Suppressor macrophage treated with lipopolysaccharide for 4 hours (primary cell): ENCODE measurements around the gene SUPT6H.
"Not testable (repeated sequence)": the region's sequence is repeated elsewhere in the genome, so short reads cannot be mapped to it uniquely, and the experiment has no call there.

Experiments used
- DNase-seq: peaks from one replicate; pipeline ENCODE4 v3.0.0-alpha.2; 2020

SUPT6H gene

DNA sequence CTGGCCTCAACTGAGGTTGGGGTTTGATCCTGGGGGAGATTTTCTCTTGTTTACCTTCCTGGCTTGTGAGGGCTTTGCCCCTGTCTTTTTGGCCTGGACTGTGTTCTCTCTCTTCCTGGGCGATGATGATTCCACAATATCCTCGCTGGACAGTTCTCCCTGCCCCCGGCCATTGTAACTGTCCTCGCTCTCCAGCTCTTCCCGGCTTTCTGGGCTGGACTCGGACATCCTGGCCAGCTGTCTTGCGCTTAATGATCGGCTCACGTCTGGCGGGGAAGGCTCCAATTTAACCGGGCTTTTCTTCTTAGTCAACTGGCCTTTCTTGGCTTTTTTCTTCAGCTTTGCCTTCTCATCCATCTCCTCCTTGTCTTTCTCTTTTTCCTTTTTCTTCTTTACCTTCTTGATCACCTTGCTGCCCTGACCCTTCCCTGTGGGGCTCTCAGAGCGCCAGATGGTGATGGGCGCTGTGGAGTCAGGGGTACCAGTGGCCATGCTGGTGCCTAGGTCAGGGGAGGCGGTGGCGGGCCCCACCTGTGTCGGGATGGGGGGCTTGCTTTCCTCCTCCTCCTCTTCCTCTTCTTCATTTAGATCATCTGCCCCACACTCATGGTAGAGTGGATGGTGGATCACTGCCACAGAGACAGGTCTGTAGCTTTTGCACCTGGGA is 41.7 kb downstream of the SUPT6H start:
- no peak for DNase-seq

DNA sequence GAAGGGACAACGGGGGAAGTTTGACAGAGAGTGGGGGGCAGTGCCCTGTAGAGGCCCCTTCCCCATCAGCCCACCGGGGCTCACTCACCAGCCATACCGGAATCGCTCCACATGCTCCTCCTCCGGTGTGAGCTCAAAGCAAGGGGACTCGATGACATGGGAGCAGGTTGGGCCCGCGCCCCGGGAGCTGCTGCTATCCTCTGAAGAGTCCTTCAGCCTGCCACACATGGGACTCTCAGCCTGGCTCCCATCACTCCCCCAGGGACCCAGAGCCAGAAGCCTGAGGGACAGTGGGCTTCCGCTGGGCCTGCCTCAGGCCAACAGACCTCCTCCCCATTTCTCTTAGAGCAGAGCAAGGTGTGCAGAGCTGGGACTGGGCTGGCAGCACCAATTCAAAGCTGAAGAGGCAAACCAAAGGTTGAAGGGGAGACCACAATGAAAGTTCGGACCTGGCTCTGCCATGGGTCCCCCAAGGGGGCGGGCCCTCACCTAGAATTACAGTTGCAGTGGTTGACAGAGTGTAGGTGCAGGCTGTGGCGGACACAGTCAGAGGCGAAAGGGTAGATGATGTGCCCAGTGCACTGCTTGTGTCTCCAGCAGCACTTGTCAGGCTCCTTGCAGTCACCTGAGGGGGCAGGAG is 42.3 kb downstream of the SUPT6H start:
- no peak for DNase-seq

DNA sequence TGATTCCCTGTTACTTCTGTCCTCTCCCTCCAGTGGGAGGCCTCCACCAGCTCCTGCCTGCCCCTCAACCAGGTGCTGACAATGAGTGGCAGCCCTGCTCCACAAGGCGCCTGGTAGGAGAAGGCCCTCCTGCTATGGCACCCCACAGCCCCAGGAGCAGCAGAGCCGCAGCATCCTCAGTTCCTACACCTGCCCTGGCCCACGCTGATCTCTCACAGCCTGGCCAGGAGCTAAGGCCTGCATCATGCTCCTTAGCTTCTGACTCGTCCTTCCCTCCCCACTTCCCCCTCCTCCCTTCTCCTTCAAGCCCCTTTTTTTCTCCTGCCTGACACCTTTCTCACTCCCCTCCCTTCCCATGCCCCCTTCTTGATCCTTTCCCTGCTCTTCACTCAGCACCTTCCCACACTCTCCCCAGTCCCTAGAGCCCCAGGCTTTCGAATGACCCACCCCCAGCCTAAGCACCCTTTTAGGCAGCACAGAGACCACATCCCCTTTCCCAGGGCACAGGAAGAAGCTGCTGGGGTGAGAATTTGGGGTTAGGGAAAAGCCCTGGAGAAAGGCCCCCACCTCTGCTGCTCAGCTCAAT is 43.2 kb downstream of the SUPT6H start:
- no peak for DNase-seq

DNA sequence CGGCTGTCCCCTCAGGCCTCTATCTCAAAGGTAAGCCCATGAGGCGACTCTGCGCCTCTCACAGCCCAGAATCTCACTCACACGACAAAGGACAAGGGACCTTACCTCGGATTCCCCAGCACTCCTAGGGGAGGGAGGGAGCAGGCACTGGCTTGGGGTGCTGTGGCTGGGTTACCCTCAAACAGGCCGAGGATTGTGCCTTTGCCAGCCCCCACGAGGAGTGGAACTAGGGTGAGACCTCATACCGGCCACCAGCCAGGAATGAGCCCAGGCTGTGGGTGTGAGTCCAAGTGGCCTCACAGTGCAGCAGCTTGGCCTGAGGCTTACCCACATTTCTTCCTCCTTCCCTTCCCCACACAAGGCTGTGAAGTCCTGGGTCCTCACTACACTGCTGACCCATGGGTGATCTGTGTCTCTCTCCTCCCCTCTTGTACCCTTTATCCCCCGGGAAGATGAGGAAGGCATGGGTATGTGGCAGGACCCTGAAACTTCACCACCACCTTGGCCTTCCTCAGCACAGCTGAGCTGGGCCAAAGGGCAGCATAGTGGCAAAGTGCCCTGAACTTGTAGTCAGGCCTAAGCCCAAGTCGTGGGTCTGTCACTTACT is 43.8 kb downstream of the SUPT6H start:
- DNase-seq: no peak

DNA sequence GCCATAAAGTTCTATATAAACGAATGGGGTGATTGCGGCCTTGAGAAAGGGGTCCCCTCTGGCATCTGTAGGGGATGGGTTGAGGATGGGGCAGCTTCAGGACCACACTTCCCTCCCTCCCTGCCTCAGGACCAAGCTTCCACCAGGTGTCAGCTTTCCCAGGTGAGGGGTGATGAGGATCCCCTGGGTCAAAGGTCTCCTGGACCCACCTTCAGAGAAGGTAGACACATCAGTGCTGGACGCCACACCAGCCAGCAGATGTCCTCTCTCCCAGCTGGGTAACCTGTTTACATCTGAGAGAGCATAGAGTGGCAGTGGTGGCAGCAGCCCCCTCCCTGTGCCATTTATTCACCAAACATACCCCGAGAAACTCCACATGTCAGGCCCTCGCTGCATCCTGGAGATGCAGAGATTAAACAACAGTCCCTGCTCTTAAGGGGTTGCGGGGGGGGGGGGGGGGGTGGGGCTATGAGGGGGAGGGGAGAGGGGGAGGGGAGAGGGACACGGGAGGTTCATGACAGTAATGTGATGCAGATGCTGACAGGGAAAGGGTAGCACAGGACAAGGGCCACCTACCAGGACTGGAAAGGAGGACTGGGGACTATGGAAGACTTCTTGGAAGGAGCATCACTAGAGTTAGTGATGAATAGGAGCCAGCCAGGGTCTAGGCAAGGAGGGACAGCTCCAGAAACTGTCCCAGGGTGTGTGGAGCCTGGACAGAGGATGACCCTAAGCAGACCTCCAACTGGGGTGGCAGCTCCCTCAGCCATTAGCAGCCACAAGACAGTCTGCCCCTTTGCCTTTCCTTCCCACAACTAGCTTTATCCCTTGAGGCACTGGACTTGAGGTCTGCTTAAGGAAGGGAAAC is 44.7 kb downstream of the SUPT6H start:
- DNase-seq: no peak

DNA sequence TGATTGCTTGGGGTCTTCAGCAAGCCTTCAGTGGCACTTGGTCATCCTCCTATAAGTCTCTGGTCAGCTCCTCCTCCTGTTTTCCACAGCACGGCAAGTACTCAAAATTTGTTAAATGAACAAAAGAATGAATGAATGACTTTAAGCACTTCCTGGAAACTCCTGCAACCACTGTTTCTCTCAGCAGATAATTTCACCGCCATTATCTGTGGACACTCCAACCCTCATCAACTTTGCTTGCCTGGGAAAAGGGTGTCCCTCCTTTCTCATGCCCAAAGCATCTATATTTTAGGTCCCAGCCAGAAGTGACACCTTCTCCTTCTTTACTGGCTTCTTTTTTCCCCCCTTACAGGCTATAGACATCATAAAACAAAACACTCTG is 45.3 kb downstream of the SUPT6H start:
- DNase-seq: no peak

DNA sequence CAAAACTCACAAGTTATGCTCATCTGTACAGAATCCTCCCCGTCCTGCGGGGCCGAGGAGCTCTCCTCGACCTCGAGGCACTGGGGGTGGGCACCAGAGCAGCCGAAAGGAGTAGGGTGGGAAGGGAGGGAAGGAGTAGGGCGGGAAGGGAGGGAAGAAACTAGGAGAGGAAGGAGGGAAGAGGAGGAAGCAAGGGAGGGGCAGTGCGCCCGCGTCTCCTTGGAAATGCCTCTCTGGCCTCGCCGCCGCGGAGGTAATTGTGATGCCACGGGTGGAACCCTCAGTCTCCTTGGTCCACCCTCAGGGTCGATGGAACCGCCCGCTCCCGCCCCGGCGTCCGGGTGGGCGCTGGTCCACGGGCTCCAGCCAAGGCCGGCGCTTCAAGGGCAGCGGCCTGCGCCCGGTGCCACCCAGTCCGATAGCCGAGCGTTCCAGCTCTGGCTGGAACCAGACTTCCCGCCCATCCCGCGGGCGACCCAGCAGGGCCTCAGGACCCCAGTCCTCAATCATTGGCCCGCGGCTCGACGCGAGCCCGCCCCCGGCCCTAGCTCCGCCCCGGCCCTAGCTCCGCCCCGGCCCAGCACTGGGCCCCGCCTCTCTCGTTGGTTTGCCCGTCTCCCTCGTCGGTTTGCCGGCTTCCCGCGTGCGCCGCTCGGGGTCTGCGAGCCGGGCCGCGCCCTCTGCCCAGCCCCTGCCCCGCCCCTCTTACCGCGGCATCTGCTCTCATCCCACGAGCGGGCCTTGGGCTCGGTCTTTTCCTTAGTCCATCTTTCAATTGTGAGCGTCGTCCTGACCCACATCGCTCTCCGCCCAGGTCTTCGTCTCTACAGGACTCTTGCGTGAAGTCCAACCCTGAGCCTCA is 49.1 kb downstream of the SUPT6H start:
- DNase-seq: peak; percentile 89

DNA sequence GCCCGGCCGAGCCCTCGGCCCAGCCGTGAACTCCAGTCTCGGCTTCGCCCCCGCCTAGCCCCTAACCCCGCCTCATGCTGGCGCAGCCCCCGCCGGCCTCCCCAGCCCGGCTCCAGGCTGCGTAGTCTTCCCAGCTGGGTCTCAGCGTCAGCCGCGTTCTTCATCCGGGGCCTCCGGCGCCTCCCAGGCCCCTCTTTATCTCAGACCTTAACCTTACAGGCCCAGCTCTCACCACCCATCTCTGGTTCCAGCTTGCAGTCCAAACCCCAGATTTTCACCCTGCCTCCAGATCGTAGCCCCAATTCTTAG is 49.7 kb downstream of the SUPT6H start, which contains the start of gene PROCA1:
TSS of gene PROCA1 (minus strand) at position 166 of the 309 bp plus-strand sequence. CDS start 228 bp downstream, outside the sequence.
- DNase-seq: no peak

DNA sequence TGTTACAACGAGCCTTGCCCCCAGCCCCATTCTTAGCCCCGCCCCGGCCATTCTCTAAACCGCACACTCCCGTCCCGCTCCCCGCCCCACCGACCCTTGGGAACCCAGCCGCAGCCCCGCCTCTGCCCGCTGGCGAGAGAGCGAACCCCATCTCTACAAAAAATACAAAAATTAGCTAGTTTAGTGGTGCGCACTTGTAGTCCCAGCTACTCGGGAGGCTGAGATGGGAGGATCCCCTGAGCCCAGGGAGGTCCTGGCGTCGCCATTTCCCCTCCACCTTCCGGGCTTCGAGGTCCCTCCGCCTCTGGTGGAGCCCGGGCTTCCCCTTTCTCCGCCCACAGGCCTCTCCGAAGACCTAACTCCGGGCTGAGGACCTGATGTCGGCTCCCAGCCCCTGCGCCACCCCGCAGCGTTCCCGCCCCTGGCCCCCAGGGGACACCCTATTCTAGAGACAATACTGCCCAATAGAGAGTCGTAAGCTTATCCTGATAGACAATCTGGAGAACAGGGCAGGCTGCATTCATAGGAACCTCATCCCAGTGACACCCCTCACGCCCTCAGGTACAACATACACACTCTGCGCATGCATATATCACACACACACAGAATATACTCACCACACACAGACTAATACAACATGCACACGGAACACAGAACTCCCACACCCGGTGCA is 50.2 kb downstream of the SUPT6H start:
- peak; percentile 78 for DNase-seq

DNA sequence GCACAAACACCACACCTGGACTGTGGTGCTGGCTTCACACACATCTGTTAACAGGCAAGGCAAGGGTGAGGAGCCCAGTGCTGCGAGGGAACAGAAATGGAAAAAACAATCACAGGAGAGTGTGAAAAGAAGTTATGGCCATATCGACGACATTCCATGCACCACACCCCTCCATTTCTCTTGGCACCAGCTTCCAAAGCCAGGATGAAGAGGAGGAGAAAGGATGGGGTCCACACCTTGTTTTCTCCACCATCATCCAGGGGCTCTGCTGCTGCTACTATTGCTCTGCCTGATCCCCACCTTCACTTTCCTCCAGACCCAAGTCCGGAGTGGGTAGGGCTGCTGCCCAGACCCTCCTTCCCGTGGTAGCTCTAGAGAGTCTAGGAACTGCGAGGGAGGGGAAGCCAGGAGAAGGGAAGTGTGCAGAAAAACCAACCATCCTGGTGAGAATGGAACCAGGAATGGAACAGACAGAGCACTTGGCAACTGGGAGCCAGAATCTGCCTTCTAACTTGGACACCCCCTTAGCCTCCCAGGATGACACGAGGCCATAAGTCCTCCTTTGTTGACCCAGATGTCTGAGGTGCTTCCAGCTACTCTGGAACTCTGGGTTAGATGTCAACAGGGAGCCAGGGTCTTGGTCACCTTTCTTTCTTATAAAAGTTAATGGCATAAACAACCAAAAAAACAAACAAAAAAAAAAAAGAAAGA is 50.9 kb downstream of the SUPT6H start:
- DNase-seq: no peak

DNA sequence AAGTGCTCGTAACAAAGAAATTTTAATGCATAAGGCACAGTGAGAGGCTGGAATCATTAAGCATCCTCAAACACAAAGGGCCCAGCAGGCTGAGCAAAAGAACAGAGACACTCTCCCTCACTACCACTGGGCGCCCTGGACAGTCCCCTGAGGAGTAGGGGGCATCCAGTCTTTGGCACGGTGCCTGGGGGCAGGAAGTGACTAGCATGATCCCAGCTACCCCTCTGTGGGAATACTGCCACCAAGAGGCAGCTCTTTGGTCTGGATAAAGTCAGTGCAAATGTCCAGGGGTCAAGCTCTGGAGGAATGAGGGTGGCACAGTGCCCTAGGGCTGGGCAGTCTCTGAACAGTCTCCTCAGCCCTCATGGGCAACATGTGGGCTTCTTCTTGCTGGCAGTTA is 52.3 kb downstream of the SUPT6H start:
- no peak for DNase-seq

DNA sequence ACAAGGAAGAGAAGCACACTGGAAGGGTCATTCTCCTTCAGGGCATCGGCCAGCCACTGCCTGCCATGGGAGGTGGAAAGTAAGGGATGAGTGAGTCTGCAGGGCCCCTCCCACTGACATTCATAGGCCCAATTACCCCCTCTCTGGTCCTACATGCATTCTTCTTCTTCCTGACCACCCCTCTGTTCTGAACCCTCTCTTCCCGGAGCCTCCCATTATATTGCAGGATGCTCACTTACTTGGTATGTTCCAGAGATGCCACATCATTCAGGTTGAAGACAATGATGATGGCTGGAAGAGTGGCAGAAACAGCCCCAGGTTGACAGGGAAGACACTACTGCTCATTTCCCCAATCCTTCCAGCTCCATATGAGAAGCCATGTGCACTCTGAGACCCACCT is 53.2 kb downstream of the SUPT6H start:
- no peak for DNase-seq

DNA sequence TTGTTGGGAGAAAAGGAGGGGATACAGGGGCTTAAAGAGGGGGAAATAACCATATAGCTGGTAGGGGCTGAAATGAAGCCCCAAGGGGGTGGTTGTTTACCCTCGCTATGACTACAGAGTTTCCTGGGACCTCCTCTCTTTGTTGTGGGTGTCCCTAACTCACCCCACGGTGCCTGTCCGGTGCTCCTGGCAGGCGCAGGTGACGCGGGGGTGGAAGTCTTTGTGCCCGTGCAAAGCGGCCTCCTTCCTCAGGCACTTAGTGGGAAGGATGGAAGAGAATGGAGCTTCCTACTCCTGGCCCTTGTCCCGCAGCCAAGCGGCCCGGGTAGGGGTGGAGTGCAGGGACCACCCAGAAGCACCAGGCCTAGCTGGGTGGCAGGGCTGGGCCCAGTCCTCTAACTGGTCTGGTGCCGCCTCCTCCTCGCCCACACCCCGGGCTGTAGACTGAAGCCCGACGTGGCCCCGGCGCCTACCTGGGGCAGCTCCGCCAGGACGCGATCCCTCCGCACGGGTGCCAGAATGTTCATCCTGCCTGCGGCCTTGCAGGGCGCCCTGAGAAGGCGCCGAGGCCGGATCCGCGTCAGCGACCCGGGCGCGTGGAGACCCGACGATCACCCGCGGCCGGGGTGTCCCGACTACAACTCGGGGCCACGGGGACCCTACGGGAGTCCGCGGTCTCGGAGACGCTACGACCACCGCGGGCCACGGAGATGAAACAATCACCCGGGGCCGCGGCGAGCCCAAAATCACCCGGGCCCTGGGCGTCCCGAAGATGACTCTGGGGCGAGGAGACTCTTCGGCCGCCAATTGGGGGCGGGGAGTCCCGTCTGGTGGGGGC is 55.0 kb downstream of the SUPT6H start:
- peak; percentile 13 for DNase-seq

DNA sequence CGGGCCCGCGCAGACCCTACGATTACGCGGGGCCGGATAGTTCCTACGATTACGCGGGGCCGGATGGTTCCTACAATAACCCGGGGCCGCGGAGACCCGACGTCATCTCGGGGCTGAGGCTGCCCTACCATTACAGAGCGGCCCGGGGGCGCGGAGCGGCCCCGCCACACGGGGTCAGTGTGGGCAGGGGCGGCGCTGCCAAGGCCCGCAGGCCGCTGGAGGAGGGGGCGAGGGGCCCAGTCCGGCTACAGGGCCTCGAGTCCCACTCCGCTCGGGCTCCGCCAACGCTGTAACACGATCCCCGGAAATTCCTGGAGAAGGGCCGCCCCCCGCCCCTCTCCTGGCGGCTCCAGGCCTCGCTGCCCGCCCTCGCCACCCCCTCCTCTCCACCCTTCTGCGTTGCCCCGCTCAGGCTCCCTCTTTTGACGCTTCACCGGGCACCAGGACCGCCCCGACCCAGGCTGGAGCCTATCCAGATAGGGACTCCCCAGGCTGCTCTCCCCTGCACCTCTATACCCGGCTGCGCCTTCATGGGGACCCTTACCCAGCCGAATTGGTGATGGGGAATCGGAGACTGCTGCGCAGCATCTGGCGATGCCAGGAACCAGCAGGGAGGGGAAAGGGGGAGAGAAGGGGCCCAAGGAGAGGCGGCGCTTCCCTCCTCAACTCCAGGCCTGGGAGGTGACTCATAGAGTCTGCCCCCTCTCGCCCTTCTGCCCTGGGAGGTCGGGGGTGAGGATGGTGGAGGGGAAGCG is 55.8 kb downstream of the SUPT6H start, which contains the start of gene RAB34:
TSS of gene RAB34 (minus strand) at position 291 of the 755 bp plus-strand sequence. CDS start 602 bp downstream, outside the sequence.
- peak; percentile 46 for DNase-seq

DNA sequence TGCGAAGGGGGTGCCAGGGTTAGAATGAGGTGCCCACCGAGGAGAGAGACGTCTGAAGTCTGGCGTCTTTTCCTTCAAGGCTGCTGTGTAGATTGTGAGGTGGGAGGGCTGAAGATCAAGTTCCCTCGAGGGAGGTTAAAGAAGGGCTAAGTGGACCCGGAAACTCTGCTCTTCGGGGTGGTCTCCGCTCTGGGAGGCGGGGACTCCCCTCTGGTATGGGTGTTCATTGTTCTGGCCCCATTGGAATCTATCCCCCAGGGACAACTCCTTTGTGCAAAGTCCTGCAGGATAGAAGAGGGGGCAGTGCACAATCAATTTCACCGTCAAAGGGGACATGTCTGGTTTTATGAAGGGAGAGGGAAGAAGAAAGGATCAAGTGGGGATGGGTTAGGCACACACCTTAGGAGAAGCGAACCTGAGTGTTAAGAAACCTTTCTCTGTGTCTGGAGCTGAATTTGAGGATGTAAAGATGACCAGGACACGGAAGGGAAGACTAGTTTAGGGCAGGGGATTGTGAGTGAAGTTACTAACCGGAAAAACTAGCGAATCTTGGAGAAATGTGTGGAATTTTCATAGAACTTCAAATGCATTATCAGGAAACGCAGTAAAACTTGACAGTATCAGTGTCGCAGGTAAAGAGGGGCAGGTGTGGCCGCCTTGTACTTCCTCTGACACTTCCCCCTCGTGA is 56.5 kb downstream of the SUPT6H start:
- no peak for DNase-seq

DNA sequence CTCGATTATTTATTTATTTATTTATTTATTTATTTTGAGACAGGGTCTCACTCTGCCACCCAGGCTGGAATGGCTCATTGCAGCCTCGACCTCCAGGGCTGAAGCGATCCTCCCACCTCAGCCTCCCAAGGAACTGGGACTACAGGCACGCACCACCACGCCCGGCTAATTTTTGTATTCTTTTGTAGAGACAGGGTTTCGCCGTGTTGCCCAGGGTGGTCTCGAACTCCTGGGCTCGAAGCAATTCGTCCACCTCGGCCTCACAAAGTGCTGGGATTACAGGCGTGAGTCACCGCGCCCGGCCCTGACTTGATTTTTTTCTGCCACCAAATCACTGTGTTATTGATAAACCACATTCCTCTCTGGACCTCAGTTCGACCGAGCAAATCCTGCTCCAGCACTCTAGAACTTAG is 57.0 kb downstream of the SUPT6H start:
- DNase-seq: no peak

DNA sequence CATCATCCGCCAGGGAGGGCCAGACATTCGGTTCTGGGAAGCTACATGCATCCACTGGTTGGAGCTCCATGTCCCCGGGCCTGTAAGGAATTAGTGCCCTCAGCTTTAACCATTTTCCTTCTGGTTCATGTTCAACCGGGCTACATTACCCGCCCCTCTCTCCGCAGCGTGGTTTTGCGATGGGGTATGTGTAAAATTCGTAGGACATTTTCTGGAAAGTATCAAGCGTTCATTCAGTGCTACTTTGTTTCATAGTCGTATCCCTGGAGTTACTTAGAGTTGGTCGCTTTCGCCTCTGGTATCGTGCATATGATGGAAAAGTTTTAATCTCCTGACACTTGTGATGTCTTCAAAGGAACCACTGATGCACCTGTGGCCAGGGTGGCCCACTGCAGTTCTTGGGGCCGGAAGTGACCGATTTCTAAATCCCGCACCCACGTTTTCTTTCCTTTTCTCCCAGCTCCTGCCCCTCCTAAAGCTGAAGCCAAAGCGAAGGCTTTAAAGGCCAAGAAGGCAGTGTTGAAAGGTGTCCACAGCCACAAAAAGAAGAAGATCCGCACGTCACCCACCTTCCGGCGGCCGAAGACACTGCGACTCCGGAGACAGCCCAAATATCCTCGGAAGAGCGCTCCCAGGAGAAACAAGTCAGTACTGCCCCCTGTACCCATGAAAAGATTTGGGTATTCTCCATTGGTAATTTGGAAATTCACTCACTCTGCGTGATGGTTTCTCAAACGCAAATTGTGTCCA is 58.4 kb downstream of the SUPT6H start:
- no peak for DNase-seq

DNA sequence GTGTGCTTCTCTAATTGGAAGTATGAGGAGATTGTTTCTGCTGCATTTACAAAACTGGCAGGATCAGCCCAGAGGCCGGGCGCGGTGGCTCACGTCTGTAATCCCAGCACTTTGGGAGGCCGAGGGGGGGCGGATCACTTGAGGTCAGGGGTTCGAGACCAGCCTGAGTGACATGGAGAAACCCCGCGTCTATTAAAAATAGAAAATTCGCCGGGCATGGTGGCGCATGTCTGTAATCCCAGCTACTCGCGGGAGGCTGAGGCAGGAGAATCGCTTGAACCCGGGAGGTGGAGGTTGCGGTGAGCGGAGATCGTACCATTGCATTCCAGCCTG is 59.0 kb downstream of the SUPT6H start:
- DNase-seq: not testable (repeated sequence)
